ENCODE results near the gene SPTAN1.
"Not testable (repeated sequence)": the region's sequence is repeated elsewhere in the genome, so short reads cannot be mapped to it uniquely, and the experiment has no call there.

Gene SPTAN1

GRCh38 chr9:128552153-128552743 lies at the start of gene SPTAN1:
Gene SPTAN1 (plus strand): TSS chr9:128552587. CDS start chr9:128566741, 14,154 bp downstream.
- peak; percentile 99 for DNase-seq (ENCODE audit: low spot score)

- DNase-seq (ENCODE audit: low spot score): not testable (repeated sequence)
These were observed 49.0 kb upstream of the SPTAN1 start for GRCh38 chr9:128503415-128503825.

DNA sequence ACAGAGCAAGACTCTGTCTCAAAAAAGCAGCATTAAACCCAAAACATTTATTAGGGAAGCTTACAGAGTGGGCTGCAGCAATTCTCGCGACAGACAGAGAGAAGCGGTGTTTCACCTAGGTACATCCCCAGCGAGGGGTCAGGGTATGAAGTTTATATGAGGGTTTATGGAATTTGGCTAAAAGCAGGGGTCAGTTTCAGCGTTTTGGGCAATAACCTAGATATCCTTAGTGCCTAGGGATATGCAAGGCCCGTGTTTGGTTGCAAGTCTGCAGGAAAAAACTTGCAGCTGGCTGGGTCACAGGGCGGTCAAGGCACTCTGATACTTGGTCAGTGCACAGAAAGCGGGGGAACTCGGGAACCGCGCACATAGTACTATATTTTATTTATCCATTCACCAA lies 48.5 kb upstream of the SPTAN1 start:
- DNase-seq (ENCODE audit: low spot score): no peak

GRCh38 chr9:128504485-128505413 lies 47.6 kb upstream of the SPTAN1 start, which contains the start of gene GLE1:
Gene GLE1 (plus strand): TSS chr9:128504719. CDS start chr9:128504806, 87 bp downstream.
- DNase-seq (ENCODE audit: low spot score): peak; percentile 100

GRCh38 chr9:128505414-128505765 lies 47.0 kb upstream of the SPTAN1 start:
- DNase-seq (ENCODE audit: low spot score): no peak

DNA sequence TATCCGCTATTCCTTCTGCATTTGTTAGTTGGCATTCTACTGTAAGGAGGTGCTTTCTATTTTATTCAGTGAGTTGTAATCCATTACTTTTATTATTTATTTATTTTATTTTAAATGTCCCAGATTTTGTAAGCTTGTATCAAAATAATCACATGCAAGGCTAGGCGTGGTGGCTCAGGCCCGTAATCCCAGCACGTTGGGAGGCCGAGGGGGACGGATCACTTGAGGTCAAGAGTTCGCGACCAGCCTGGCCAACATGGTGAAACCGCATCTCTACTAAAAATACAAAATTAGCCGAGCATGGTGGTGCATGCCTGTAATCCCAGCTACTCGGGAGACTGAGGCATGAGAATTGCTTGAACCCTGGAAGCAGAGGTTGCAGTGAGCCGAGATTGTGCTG lies 46.5 kb upstream of the SPTAN1 start:
- DNase-seq (ENCODE audit: low spot score): not testable (repeated sequence)

DNA sequence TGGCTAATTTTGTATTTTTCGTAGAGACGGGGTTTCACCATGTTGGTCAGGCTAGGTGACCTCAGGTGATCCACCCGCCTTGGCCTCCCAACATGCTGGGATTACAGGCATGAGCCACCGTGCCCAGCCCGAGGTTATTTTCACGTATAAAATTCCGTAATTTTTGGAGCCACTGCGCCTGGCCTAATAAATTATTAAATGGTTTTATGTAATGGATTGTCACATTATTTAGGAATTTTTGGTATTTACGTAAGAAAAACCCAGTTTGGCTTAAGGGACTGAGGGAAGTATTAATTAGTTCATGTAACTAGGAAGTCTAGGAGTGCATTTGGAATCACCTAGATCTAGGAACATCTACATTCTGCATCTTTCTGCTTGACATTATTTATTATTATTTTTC lies 39.6 kb upstream of the SPTAN1 start:
- DNase-seq (ENCODE audit: low spot score): no peak

DNA sequence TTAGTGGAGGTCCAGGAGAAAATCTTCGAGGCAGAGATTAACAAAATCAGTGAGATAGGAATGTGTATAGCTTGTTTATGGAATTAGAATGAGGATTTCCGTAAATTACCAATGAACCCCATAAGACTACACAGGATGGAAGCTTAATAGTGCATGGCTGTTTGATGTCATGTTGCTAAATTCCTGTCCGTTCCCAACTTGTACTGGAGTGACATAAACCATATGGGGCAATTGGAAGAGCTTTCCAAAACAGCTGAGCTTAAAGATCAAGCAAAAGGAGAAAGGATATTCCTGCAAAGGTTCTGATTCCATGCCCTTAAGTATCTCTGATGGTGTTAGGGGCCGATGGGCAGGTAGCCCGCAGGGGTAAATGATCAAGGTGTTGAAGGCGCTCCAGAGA lies 30.4 kb upstream of the SPTAN1 start:
- no peak for DNase-seq (ENCODE audit: low spot score)

- DNase-seq (ENCODE audit: low spot score): peak; percentile 91
These were observed 29.0 kb upstream of the SPTAN1 start for GRCh38 chr9:128523199-128523925.

DNA sequence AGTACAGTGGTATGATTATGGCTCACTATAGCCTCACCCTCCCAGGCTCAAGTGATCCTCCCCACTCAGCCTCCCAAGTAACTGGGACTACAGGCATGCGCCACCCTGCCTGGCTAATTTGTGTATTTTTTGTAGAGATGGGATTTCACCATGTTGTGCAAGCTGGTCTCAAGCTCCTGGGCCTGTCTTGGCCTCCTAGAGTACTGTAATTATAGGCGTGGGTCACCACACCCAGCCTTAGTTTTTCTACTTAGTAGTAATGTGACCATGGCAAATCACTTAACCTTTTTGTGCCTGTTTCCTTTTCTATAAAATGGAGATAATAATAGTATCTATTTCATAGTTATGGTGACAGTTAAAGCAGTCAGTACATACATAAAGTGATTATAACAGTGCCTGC lies 25.7 kb upstream of the SPTAN1 start:
- DNase-seq (ENCODE audit: low spot score): no peak

GRCh38 chr9:128528445-128529160 lies 23.8 kb upstream of the SPTAN1 start:
- DNase-seq (ENCODE audit: low spot score): no peak

DNA sequence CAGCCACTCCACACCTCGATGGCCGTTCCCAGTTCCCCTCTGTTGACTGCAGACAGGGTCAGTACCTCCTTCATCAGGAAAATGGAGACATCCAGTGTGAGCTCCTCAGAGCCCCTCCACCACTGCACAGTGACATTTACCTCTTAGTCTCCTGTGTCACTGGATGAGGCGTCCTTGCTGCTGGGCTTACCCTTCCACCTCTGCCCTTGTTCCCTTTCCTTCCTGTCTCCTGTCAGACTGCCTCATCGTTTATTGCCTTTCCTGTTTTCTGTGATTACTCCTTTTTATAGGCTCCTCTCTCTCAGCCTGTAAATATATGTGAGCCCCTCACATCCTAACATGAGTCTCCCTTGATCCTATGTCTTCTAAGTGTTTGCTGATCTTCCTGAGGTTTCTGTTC lies 23.2 kb upstream of the SPTAN1 start:
- no peak for DNase-seq (ENCODE audit: low spot score)

DNA sequence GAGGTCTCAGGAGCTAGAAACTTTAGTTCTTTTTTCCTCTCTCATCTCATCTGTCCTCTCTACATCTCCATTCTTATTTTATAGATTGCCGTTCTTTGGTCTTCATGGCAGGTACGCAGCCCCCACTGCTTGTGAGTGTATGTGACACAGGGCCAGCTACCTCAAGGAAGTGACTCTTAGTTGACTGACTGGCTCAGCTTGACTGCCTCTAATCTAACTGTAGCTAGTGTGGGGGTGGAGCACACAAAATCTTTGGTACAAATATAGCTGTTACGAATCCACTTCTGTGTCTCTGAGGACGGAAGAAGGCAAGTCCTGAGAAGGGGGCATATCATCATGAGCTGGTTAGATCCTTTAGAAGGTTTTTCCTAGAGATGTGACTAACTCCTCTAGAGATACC lies 19.8 kb upstream of the SPTAN1 start:
- no peak for DNase-seq (ENCODE audit: low spot score)

DNA sequence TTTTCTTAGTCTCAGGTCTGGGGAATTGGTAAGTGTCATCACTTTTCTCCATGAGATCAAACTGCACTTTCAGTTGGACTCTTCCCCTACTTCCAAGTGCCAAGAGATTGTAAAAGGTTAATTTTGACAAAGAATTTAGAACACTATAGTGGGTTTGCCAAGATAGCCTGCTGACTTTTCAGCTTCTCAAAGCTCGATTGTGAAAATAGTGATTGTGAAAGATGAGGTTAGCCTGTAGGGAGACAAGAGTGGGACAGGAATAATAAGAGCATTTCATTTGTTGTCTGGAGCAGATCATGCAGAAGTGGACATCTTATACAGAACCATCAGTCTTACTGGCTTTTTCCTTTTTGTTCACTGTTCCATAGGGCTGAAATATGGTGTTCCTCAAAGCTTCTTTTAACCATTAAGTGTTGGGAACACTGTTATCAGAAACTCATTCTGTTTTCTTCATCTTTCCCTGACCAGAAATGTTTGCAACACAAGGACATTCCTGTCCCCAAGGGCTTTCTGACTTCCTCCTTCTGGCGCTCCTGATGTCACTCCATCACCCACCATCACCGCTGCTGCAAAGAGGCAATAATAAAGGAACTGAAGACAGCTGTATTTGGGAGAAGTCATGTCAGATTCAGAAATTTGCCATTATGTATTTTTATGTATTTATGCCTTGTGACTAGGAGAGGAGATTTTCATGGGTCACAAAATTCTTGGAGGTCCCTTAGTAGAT lies 11.6 kb upstream of the SPTAN1 start:
- no peak for DNase-seq (ENCODE audit: low spot score)

DNA sequence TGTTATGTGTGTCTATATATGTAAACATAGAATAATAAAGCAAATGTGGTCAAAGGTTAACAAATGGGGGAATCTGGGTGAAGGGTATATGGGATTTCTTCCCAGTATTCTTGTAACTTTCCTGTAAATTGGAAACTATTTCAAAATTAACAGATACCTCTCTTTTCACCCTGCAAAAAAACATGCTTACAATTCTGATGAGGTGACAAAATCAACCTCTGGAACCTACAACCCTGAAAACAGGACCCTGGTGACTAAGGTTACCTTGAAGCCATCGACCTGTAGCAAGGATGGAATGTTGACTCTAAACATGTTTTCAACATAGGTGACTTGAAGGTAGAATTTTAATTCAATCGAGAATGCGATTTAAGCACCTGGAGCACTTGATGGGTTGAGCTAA lies 5.9 kb upstream of the SPTAN1 start:
- no peak for DNase-seq (ENCODE audit: low spot score)

GRCh38 chr9:128548876-128549275 lies 3.5 kb upstream of the SPTAN1 start:
- no peak for DNase-seq (ENCODE audit: low spot score)

- no peak for DNase-seq (ENCODE audit: low spot score)
These were observed 2.2 kb upstream of the SPTAN1 start for GRCh38 chr9:128550226-128550625.

GRCh38 chr9:128550770-128551656 lies 1.4 kb upstream of the SPTAN1 start:
- DNase-seq (ENCODE audit: low spot score): peak; percentile 76

GRCh38 chr9:128551657-128552152 lies 682 bp upstream of the SPTAN1 start:
- no peak for DNase-seq (ENCODE audit: low spot score)

Measured in D341Med (cell line).